LNCaP clone FGC (cell line): Measurements from ENCODE around the gene CLIP3.

Experiments used
- DNase-seq: peaks from one replicate; pipeline ENCODE4 v3.0.0-alpha.2; 2011; ENCODE audit warnings: low read depth
- H3K4me3 ChIP-seq: 2 replicates; pipeline ENCODE4 v1.5.1; 2011; ENCODE audit warnings: mild to moderate bottlenecking, low read depth, low read length, control low read depth
- CTCF ChIP-seq: IDR thresholded peaks from 2 replicates; pipeline ENCODE4 v1.5.1; 2012; ENCODE audit warnings: mild to moderate bottlenecking; ENCODE audit not compliant: control insufficient read depth, insufficient read depth; ENCODE audit errors: extremely low read depth

Gene CLIP3

GRCh38 chr19:36006955-36007354 lies 25.7 kb downstream of the CLIP3 start:
- TF ChIP-seq CTCF = no peak

GRCh38 chr19:36003284-36003683 lies 29.4 kb downstream of the CLIP3 start:
- no peak for TF ChIP-seq CTCF
- no peak for DNase-seq
- no peak overlapping the region for H3K4me3 ChIP-seq

More at GRCh38 chr19:36006955-36007354, 25.7 kb downstream of the CLIP3 start:
- H3K4me3 ChIP-seq = peak overlapping the region; percentile 92
- DNase-seq = no peak

- no peak for DNase-seq
- H3K4me3 ChIP-seq = no peak overlapping the region
- no peak for TF ChIP-seq CTCF
Measured at GRCh38 chr19:36001605-36002004, 31.1 kb downstream of the CLIP3 start.

GRCh38 chr19:35996777-35997176 lies 35.9 kb downstream of the CLIP3 start:
- DNase-seq = no peak
- H3K4me3 ChIP-seq = no peak overlapping the region
- no peak for TF ChIP-seq CTCF

- peak within 1 kb of the TSS; percentile 75 for H3K4me3 ChIP-seq
- peak; percentile 23; the same call in 1 of the 2 replicates for TF ChIP-seq CTCF
- peak; percentile 81 for DNase-seq
Measured at GRCh38 chr19:35995048-35995993, 37.4 kb downstream of the CLIP3 start, which contains the start of gene SDHAF1. TSS of gene SDHAF1 (plus strand) at chr19:35995188. CDS start at chr19:35995275, 87 bp downstream.

GRCh38 chr19:35993923-35994598 lies 38.6 kb downstream of the CLIP3 start:
- TF ChIP-seq CTCF = no peak
- H3K4me3 ChIP-seq = peak overlapping the region; percentile 75
- no peak for DNase-seq
